K562 (cell line): ENCODE data around the gene DCAF6.

Experiments
- CBX3 ChIP-seq, 2 experiments: IDR thresholded peaks; 1 replicate in 1 of 2; 2 replicates in 1 of 2; pipeline ENCODE4 v1.6.1; 2012; ENCODE audit warnings: inconsistent platforms in 2 of 2, low read length in 2 of 2, borderline replicate concordance in 1 of 2, control low read depth in 1 of 2
- CTCF ChIP-seq, 3 experiments: IDR thresholded peaks in 2 of 3; conservative IDR thresholded peaks in 1 of 3; 2 replicates each; pipeline ENCODE4 v1.5.1; 2011 to 2012; ENCODE audit warnings: low read length in 3 of 3, mild to moderate bottlenecking in 3 of 3, control low read depth in 2 of 3, improper control_type of control experiment in 1 of 3, inconsistent platforms in 1 of 3, low read depth in 1 of 3, mixed read lengths in 1 of 3, moderate library complexity in 1 of 3; ENCODE audit not compliant: insufficient read depth in 2 of 3
- POLR2B ChIP-seq: fragments of 450-650 bp; IDR thresholded peaks from 2 replicates; pipeline ENCODE4 v1.6.1; 2018; ENCODE audit warnings: low read depth; ENCODE audit not compliant: partially characterized antibody

- TF ChIP-seq POLR2B (no peak), CBX3 (IDR thresholded peaks at IDR 0.05; ENCODE audit: borderline replicate concordance in 1 of 2, low read length in 2 of 2) (no peak), CTCF (IDR thresholded peaks at IDR 0.05 in 2 of 3, conservative IDR thresholded peaks at IDR 0.05 in 1 of 3; ENCODE audit: insufficient read depth in 2 of 3, low read depth in 1 of 3, low read length in 3 of 3) (no peak)
Observed at GRCh38 chr1:167994560-167994959, 58.1 kb downstream of the DCAF6 start.
